ENCODE results near the gene APOB.

- TF ChIP-seq, protein P1, sequence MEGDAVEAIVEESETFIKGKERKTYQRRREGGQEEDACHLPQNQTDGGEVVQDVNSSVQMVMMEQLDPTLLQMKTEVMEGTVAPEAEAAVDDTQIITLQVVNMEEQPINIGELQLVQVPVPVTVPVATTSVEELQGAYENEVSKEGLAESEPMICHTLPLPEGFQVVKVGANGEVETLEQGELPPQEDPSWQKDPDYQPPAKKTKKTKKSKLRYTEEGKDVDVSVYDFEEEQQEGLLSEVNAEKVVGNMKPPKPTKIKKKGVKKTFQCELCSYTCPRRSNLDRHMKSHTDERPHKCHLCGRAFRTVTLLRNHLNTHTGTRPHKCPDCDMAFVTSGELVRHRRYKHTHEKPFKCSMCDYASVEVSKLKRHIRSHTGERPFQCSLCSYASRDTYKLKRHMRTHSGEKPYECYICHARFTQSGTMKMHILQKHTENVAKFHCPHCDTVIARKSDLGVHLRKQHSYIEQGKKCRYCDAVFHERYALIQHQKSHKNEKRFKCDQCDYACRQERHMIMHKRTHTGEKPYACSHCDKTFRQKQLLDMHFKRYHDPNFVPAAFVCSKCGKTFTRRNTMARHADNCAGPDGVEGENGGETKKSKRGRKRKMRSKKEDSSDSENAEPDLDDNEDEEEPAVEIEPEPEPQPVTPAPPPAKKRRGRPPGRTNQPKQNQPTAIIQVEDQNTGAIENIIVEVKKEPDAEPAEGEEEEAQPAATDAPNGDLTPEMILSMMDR (IDR thresholded peaks at IDR 0.05; ENCODE audit: insufficient read depth, low read length) = no peak
- TF ChIP-seq SPI1 (IDR thresholded peaks at IDR 0.05; ENCODE audit: borderline replicate concordance, low read depth) (no peak), POLR2AphosphoS5 (IDR thresholded peaks at IDR 0.05; ENCODE audit: low read depth) (no peak)
Observed at GRCh38 chr2:20988905-20989304, 55.0 kb downstream of the APOB start.

Measured in HL-60 (cell line).